Keratinocyte (primary cell): ENCODE data around the gene BHMT2.

Experiments used
- EZH2 ChIP-seq: IDR thresholded peaks from one replicate; pipeline ENCODE4 v1.6.1; 2012; ENCODE audit warnings: inconsistent platforms, mild to moderate bottlenecking, low read length, moderate library complexity
- TF ChIP-seq, protein P1 (sequence below), 3 experiments: IDR thresholded peaks in 1 of 3; conservative IDR thresholded peaks in 1 of 3; optimal IDR thresholded peaks in 1 of 3; 2 replicates in 2 of 3; 3 replicates in 1 of 3; pipeline versions ENCODE3 to v1.5.1; 2011; ENCODE audit warnings: low read length in 3 of 3, mild to moderate bottlenecking in 3 of 3, moderate library complexity in 2 of 3, control low read depth in 1 of 3, inconsistent platforms in 1 of 3; ENCODE audit not compliant: insufficient read depth in 2 of 3; ENCODE audit errors: extremely low read depth in 1 of 3

DNA sequence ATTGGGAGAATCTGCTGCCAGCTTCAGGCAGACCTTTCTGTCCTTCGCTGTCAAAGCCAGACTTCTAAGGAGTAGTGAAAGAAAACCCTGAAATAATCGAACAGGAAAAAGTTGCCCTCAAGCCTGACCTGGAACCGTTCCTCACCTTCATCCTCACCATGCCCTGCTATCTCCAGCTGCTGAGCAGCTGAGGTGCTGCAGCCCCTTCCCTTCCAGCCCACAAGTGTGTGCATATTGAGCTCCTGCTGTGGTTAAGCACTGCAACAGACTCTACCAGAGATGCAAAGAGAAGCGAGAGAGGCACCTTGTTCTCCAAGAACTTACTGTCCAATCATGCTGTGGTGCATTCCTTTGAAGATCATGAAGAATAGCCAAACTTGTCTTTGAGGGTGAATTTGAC, 18.9 kb downstream of the BHMT2 start:
- no peak for TF ChIP-seq EZH2
- TF ChIP-seq, protein P1, sequence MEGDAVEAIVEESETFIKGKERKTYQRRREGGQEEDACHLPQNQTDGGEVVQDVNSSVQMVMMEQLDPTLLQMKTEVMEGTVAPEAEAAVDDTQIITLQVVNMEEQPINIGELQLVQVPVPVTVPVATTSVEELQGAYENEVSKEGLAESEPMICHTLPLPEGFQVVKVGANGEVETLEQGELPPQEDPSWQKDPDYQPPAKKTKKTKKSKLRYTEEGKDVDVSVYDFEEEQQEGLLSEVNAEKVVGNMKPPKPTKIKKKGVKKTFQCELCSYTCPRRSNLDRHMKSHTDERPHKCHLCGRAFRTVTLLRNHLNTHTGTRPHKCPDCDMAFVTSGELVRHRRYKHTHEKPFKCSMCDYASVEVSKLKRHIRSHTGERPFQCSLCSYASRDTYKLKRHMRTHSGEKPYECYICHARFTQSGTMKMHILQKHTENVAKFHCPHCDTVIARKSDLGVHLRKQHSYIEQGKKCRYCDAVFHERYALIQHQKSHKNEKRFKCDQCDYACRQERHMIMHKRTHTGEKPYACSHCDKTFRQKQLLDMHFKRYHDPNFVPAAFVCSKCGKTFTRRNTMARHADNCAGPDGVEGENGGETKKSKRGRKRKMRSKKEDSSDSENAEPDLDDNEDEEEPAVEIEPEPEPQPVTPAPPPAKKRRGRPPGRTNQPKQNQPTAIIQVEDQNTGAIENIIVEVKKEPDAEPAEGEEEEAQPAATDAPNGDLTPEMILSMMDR (optimal IDR thresholded peaks at IDR 0.05 in 1 of 3, IDR thresholded peaks at IDR 0.05 in 1 of 3, conservative IDR thresholded peaks at IDR 0.05 in 1 of 3; ENCODE audit: extremely low read depth in 1 of 3, insufficient read depth in 2 of 3, low read length in 3 of 3), result no peak
